GM12874 (cell line): Measurements from ENCODE around the gene RALGAPA2.

Source experiments
- TF ChIP-seq, protein P1 (sequence below): IDR thresholded peaks from 2 replicates; pipeline ENCODE4 v1.5.1; 2011; ENCODE audit warnings: low read depth, mild to moderate bottlenecking, control low read depth, low read length, moderate library complexity; ENCODE audit not compliant: insufficient read depth

RALGAPA2 gene

DNA sequence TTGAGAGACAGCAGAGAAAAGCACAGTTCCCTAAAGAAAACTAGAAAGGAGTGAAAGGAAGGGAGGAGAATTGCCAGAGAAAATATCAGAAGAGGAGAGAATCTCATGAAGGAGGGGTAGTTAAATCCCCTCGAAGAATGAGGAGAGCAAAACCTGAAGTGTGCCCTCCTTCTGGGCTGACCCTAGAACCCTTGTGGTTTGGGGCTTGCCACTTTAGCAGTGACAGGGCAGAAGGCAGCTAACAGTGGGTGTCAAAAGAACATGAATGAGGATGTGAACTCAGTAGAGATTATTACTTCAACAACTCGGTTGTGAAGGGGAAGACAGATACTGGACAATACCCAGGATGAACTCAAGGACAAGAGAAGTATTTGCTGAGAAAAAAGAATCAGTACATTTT lies 73.6 kb downstream of the RALGAPA2 start:
- TF ChIP-seq, protein P1, sequence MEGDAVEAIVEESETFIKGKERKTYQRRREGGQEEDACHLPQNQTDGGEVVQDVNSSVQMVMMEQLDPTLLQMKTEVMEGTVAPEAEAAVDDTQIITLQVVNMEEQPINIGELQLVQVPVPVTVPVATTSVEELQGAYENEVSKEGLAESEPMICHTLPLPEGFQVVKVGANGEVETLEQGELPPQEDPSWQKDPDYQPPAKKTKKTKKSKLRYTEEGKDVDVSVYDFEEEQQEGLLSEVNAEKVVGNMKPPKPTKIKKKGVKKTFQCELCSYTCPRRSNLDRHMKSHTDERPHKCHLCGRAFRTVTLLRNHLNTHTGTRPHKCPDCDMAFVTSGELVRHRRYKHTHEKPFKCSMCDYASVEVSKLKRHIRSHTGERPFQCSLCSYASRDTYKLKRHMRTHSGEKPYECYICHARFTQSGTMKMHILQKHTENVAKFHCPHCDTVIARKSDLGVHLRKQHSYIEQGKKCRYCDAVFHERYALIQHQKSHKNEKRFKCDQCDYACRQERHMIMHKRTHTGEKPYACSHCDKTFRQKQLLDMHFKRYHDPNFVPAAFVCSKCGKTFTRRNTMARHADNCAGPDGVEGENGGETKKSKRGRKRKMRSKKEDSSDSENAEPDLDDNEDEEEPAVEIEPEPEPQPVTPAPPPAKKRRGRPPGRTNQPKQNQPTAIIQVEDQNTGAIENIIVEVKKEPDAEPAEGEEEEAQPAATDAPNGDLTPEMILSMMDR = no peak

DNA sequence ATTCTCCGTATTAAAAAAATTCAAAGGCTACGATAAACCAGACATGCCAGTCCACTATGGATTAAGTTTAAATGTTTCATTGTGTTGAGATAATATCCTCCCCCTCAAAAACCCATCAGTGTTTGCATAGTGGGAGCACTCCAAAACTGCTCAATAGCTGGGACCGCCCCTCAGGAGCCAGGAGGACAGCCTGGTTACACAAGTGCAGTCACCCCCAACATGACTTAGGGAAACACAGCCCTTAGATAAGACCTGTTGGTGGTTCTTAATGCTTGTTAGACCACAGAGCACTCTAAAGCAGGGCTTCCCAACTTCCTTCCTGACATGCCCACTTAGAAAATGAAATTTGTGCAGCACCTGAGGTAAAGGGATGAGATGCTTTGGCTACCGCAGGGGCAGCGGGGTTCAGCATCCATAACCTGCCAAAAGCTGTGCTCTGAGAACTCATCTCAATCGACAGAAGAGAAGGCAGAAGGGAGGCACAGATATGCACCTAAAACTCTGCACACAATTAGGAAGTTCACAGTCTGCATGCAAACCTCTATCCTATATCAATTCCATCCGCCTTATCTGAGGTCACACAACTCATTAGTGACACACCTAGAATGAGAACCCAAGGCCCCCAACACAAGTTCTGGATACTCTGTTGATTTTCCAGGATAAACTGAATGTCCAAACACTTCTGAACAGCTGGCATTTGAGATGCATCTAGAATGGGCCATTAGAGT lies 74.3 kb downstream of the RALGAPA2 start:
- TF ChIP-seq, protein P1 = no peak

DNA sequence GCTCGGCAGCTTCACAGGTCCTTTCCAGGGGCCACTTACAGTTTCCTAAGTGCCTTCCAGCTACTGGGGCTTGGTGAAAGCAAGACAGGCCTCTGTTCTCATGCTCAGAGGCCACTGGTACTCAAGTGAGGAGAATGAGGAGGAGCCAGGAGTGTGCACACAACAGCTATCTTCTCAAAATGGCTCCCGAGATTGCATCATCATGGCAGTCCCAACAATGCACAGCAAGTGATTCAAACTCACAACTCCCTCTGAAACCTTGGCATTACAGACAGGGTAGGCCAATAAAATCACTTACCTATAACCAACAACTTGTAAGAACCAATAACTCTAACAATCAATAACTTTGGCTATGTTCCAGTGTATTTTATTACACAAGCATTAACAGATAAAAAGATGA lies 77.4 kb downstream of the RALGAPA2 start:
- TF ChIP-seq, protein P1 = no peak

DNA sequence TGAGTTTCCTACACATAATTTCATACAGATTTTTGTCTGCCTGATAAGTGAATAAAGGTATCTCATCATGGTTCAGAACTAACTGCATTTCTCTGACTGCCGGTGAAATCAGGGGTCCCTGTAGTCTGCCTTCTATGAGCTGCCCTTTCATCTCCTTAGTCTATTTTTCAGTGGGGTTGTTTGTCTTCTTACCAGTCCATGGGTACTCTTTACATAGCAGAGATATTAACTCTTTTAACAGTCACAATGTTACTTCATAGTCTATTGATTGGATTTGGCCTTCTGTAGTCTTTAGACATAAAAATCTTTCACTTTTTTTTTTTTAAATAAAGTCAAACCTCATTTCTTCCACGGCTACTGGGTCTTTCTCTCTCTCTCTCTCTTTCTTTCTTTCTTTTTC lies 79.8 kb downstream of the RALGAPA2 start:
- TF ChIP-seq, protein P1 = no peak

DNA sequence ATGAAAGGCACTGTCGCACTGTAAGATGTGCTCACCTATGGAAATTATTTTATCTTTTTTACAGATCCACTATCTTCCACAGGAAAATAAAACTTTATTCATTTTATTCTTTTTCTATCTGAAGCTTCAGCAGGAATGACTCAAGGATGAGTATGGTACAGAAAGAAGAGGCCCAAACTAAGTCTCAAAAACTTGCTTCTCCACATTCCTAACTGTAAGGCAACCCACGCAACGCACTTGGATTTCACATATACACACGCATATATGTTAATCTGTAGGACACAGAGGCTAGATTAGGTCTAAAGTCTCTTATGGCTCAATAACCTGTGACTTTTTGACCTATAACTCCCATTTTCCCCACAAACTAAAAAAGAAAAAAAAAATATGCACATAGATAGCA lies 81.9 kb downstream of the RALGAPA2 start:
- TF ChIP-seq, protein P1 = no peak

DNA sequence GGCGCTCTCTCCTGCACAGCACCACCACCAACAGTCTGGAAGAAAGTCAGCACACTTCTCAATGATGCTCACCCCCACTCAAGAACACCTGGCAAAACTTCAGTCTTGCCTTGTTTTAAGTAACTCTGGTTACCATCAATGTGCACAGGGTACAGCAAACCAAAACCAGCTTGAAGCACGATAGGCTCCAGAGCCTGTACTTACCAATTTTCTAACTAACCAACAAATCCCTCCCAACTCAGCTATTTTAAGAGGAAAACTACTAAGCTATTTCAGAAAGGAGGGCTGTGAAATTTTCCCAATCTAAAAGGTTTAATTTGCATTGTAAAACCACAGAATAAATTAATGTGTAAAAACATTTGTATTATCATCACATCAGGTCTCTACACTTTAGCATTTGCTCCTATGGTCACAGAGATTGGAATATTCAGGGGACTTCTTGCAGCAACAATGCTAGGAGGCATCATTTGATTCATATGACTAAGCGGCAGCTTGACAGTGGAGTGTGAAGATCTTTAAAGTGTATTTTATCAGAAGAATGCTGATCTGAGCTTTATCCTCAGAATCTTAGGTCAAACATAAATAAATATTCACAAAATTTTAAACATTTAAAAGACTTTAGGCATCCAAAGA lies 82.8 kb downstream of the RALGAPA2 start:
- TF ChIP-seq, protein P1 = no peak

DNA sequence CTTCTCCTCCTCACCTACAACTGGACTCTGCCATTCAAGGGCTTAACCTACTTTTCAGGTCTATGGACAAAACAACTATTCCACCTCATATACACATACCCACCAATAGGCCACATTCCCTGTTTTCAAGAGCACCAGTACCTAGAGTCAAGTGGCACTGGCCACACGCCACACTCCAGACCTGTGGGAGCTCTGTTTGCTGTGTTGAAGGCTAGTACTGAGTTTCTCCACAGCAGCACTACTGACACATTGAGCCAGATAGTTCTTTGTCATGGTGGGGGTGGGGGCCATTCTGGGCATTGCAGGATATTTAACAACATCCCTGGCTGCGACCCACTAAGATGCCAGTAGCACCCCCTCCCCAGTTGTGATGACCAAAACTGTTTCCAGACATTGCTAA lies 84.1 kb downstream of the RALGAPA2 start:
- TF ChIP-seq, protein P1 = no peak
